B cell (primary cell): ENCODE results near the gene CARD10. TPM values are rescaled to one million over a fixed set of nuclear protein-coding genes. Genes with fewer than 3 reads are reported as not detected.

Experiments used
- ATAC-seq: fragments of 200-7000 bp; cut with Tn5 transposase; one replicate; pipeline ENCODE4 v1.10.0; 2021; ENCODE audit warnings: low read depth, mild to moderate bottlenecking, moderate number of reproducible peaks, moderate library complexity
- CTCF ChIA-PET: fragments of 350-600 bp; sonication (Branson Sonifier 250); formaldehyde crosslinking; loops from one replicate; lab custom pipeline; 2021; ENCODE audit warnings: antibody characterized with exemption, inconsistent platforms; lab: Charles Lee
- POLR2A ChIA-PET: fragments of 350-600 bp; sonication (Branson Sonifier 250); formaldehyde crosslinking; loops from one replicate; lab custom pipeline; 2021; ENCODE audit warnings: antibody characterized with exemption; lab: Charles Lee
- DNase-seq: peaks from one replicate; pipeline ENCODE4 v3.0.0; 2013
- H2AFZ ChIP-seq: 2 replicates; pipeline ENCODE4 v1.6.1; 2012; ENCODE audit warnings: mild to moderate bottlenecking, low read depth, low read length; ENCODE audit not compliant: insufficient read depth, poor library complexity, severe bottlenecking
- H3K27ac ChIP-seq, 2 donors: 1 replicate in 1 of 2; 2 replicates in 1 of 2; pipeline ENCODE4 v1.5.1; 2012 to 2013; ENCODE audit warnings: low read length in 2 of 2, mild to moderate bottlenecking in 2 of 2, moderate library complexity in 1 of 2
- H3K27me3 ChIP-seq, 4 experiments: fragments of 200-600 bp in 1 of 4; sonication (generic) in 1 of 4; replicated peaks in 1 of 4; 1 replicate in 2 of 4; 2 replicates in 2 of 4; pipeline versions ENCODE4 v1.6.1 to v1.7.0; 2013 to 2016; ENCODE audit warnings: low read length in 3 of 4, mild to moderate bottlenecking in 2 of 4, mixed read lengths in 1 of 4, moderate library complexity in 1 of 4; ENCODE audit not compliant: insufficient read depth in 4 of 4, control insufficient read depth in 3 of 4; ENCODE audit errors: control extremely low read depth in 1 of 4
- H3K36me3 ChIP-seq, 2 experiments: replicated peaks in 1 of 2; 1 replicate in 1 of 2; 2 replicates in 1 of 2; pipeline versions ENCODE4 v1.6.1 to v1.7.1; 2013; ENCODE audit warnings: low read length in 1 of 2; ENCODE audit not compliant: insufficient read depth in 2 of 2, control insufficient read depth in 1 of 2; ENCODE audit errors: control extremely low read depth in 1 of 2, extremely low read depth in 1 of 2
- H3K4me1 ChIP-seq, 2 donors: fragments of 200-600 bp in 1 of 2; sonication (generic) in 1 of 2; 1 replicate in 1 of 2; 2 replicates in 1 of 2; pipeline versions ENCODE4 v1.5.1 to v1.6.1; 2013 to 2017; ENCODE audit warnings: low read length in 2 of 2; ENCODE audit not compliant: control insufficient read depth in 2 of 2, insufficient read depth in 2 of 2
- H3K4me2 ChIP-seq: replicated peaks from 2 replicates; pipeline ENCODE3; 2012; ENCODE audit warnings: mild to moderate bottlenecking, low read depth, low read length; ENCODE audit not compliant: poor library complexity, severe bottlenecking
- H3K4me3 ChIP-seq, 5 experiments: fragments of 200-600 bp in 1 of 5; sonication (generic) in 1 of 5; 1 replicate in 3 of 5; 2 replicates in 2 of 5; pipeline versions ENCODE4 v1.5.1 to v1.7.0; 2011 to 2016; ENCODE audit warnings: low read length in 4 of 5, mild to moderate bottlenecking in 4 of 5, low read depth in 2 of 5, control low read depth in 1 of 5, moderate library complexity in 1 of 5; ENCODE audit not compliant: insufficient read depth in 1 of 5; ENCODE audit errors: control extremely low read depth in 1 of 5, extremely low read depth in 1 of 5
- H3K79me2 ChIP-seq: fragments of 200-600 bp; sonication (generic); one replicate; pipeline ENCODE4 v1.6.0; 2016; ENCODE audit warnings: low read length; ENCODE audit not compliant: control insufficient read depth, insufficient read depth
- H3K9ac ChIP-seq: fragments of 200-600 bp; sonication (generic); 2 replicates; pipeline ENCODE4 v1.6.1; 2017; ENCODE audit warnings: mild to moderate bottlenecking, low read length, moderate library complexity
- H3K9me3 ChIP-seq, 3 donors: one replicate each; pipeline versions ENCODE4 v1.6.1 to v1.7.1; 2013; ENCODE audit warnings: low read length in 2 of 3; ENCODE audit not compliant: control insufficient read depth in 2 of 3, insufficient read depth in 1 of 3; ENCODE audit errors: control extremely low read depth in 1 of 3
- H4K20me1 ChIP-seq: 2 replicates; pipeline ENCODE4 v1.6.0; 2012; ENCODE audit warnings: mild to moderate bottlenecking, low read length; ENCODE audit not compliant: insufficient read depth, control insufficient read depth, poor library complexity, severe bottlenecking
- H3K27ac Mint-ChIP-seq: one replicate; pipeline ENCODE4 v1.8.0; 2021; ENCODE audit warnings: mixed read lengths
- H3K27me3 Mint-ChIP-seq: one replicate; pipeline ENCODE4 v1.8.0; 2021; ENCODE audit warnings: mixed read lengths
- H3K4me1 Mint-ChIP-seq: one replicate; pipeline ENCODE4 v1.8.0; 2021; ENCODE audit warnings: mixed read lengths
- H3K4me3 Mint-ChIP-seq: one replicate; pipeline ENCODE4 v1.8.0; 2021; ENCODE audit warnings: mixed read lengths
- H3K9me3 Mint-ChIP-seq: one replicate; pipeline ENCODE4 v1.8.0; 2022; ENCODE audit warnings: mixed read lengths; ENCODE audit not compliant: insufficient read depth
- EZH2 ChIP-seq: IDR thresholded peaks from 2 replicates; pipeline ENCODE4 v1.6.1; 2012; ENCODE audit warnings: borderline replicate concordance, low read depth, mild to moderate bottlenecking, moderate library complexity, low read length; ENCODE audit not compliant: insufficient read depth, poor library complexity, severe bottlenecking
- WGBS: methylation state at CpG from one replicate; pipeline ENCODE4 v1.1.5; 2013; ENCODE audit warnings: missing lambda C conversion rate; ENCODE audit not compliant: insufficient coverage; 5-methylcytosine and 5-hydroxymethylcytosine counted together
- intact Hi-C: fragments of 100-400 bp; cut with micrococcal nuclease; formaldehyde crosslinking; loops from one replicate; pipeline ENCODE4 v1.10.0; 2022
- polyA plus RNA-seq: library from polyadenylated mRNA; depleted of rRNA; stranded (reverse); fragments of >200 nt; gene quantifications from 2 replicates; pipeline ENCODE4 v1.2.3, GENCODE V29; 2012
- total RNA-seq, 2 donors: library from RNA; stranded (reverse); fragments of 120-200 nt in 1 of 2; gene quantifications; 1 replicate in 1 of 2; 2 replicates in 1 of 2; pipeline versions ENCODE4 v1.2.3 to v1.2.4, GENCODE V29; 2013 to 2022
- TF ChIP-seq, protein P1 (sequence below): fragments of 200-600 bp; IDR thresholded peaks from one replicate; pipeline ENCODE4 v1.8.0; 2022; ENCODE audit warnings: antibody characterized with exemption, mild to moderate bottlenecking

The CARD10 gene
- total and polyA plus RNA-seq, 2 donors (not counting 1 experiment from before 2014, with no cell fraction given): not detected

DNA sequence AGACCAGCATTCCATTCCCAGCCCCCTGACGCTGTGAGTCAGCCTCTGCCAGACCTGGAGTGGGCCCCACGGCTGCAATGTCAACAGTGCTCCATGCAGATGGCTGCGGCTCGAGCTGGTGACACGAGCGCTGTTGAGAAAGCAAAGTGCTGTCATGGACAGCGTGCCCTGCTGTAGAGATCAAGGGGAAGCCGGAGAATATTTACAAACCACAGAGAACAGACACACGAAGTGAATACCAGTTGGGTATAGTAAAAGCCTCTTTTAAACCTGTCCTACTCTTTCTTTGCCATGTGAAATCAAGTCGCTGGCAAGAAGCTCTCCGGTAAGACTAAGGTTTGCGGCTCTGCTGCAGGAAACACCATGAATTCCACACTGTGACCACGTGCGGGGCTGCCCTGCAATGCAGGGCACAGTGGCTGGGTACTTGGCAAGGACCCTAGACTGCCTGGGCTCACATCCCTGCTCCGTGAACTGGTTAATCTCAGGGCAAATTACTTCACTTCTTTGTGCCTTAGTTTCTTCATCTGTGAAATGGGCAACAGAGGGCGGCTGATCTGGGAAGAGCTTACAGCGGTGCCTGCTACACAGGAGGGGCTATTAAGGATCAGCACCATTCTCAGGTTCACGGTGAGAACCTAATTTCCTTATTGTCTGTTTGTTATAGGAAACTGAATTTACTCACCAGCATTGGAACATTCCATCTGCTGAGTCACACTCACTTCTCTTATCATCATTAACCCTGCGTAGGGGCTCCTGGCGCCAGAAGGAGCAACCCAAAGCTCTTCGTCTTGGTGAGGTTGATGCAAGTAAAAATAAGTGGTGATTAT lies 64.1 kb downstream of the CARD10 start:
- H3K4me1 Mint-ChIP-seq: no peaks in the 10 kb centered on the region
- no peak overlapping the region for H2AFZ ChIP-seq

DNA sequence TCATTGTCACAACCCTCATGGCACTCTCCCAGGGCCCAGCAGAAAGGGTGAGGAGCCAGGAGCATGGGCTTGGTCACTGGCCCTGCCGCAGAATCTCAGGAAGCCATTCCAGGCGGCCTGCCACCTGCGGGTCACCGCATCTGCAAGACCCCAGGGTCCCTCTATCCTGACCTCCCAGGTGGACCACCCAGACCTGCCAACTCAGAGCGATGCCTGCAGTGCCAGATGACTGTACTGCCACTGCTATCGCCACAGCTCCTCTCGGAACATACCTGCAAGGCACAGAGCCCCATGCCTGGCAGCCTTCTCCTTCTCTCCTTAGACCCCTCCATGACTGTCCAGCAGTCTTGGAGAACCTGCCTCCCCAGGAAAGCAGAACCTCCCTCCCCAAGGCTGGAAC lies 65.5 kb downstream of the CARD10 start:
- Histone ChIP-seq H3K79me2 (no peaks in the 10 kb centered on the region), H3K4me2 (no peak overlapping the region), H3K9ac (no peak overlapping the region), H3K27me3 (peaks cover 0 to 13% (median 3%) of the 10 kb centered on the region in 4 experiments), H2AFZ (no peak overlapping the region), H4K20me1 (no peaks in the 10 kb centered on the region), H3K4me1 (no peaks in the 10 kb centered on the region), H3K9me3 (no peaks in the 10 kb centered on the region), H3K27ac (no peak overlapping the region), H3K36me3 (peaks cover 0 to 4% of the 10 kb centered on the region in 2 experiments), H3K4me3 (no peak overlapping the region)
- no peak overlapping the region for H3K4me3 Mint-ChIP-seq
- no peaks in the 10 kb centered on the region for H3K27me3 Mint-ChIP-seq
- ChIA-PET POLR2A (no interaction called here), CTCF (interaction anchor here (1.8 to 2.9 kb wide), 2 partner anchors 11 to 186 kb away, joined by 7 to 14 read pairs; no protein-coding TSS in a partner anchor)
- DNase-seq (no peak), ATAC-seq (no peak)
- no peak overlapping the region for H3K27ac Mint-ChIP-seq
- 97% methylated on average over 7 of the region's 7 CpGs for WGBS
- no peaks in the 10 kb centered on the region for H3K4me1 Mint-ChIP-seq
- TF ChIP-seq EZH2: no peak
- TF ChIP-seq, protein P1, sequence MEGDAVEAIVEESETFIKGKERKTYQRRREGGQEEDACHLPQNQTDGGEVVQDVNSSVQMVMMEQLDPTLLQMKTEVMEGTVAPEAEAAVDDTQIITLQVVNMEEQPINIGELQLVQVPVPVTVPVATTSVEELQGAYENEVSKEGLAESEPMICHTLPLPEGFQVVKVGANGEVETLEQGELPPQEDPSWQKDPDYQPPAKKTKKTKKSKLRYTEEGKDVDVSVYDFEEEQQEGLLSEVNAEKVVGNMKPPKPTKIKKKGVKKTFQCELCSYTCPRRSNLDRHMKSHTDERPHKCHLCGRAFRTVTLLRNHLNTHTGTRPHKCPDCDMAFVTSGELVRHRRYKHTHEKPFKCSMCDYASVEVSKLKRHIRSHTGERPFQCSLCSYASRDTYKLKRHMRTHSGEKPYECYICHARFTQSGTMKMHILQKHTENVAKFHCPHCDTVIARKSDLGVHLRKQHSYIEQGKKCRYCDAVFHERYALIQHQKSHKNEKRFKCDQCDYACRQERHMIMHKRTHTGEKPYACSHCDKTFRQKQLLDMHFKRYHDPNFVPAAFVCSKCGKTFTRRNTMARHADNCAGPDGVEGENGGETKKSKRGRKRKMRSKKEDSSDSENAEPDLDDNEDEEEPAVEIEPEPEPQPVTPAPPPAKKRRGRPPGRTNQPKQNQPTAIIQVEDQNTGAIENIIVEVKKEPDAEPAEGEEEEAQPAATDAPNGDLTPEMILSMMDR: no peak
- intact Hi-C loops: no loop called here
- no peaks in the 10 kb centered on the region for H3K9me3 Mint-ChIP-seq

More for the DNA sequence above, 64.1 kb downstream of the CARD10 start:
- ChIA-PET CTCF (interaction anchor here (1.1 to 5.2 kb wide), 3 partner anchors 138 to 196 kb away, joined by 3 to 62 read pairs (median 14); no protein-coding TSS in a partner anchor), POLR2A (no interaction called here)
- peaks cover 0 to 4% (median 0%) of the 10 kb centered on the region in 4 experiments for H3K27me3 ChIP-seq
- no peak overlapping the region for H3K4me2 ChIP-seq
- H3K9ac ChIP-seq: no peak overlapping the region
- no peaks in the 10 kb centered on the region for H4K20me1 ChIP-seq
- H3K9me3 ChIP-seq: no peaks in the 10 kb centered on the region
- intact Hi-C loops: no loop called here
- Mint-ChIP-seq H3K9me3 (no peaks in the 10 kb centered on the region), H3K27ac (no peak overlapping the region), H3K27me3 (no peaks in the 10 kb centered on the region), H3K4me3 (no peak overlapping the region)
- 89% methylated on average over 9 of the region's 21 CpGs for WGBS
- no peak for DNase-seq
- TF ChIP-seq, protein P1: no peak
- no peak for TF ChIP-seq EZH2
- ATAC-seq: no peak
- H3K4me3 ChIP-seq: no peak overlapping the region
- H3K27ac ChIP-seq: no peak overlapping the region
- H3K4me1 ChIP-seq: no peaks in the 10 kb centered on the region
- peaks cover 1 to 4% of the 10 kb centered on the region in 2 experiments for H3K36me3 ChIP-seq
- no peaks in the 10 kb centered on the region for H3K79me2 ChIP-seq
